Measurements from ENCODE around the gene GDAP1L1.

Gene GDAP1L1

DNA sequence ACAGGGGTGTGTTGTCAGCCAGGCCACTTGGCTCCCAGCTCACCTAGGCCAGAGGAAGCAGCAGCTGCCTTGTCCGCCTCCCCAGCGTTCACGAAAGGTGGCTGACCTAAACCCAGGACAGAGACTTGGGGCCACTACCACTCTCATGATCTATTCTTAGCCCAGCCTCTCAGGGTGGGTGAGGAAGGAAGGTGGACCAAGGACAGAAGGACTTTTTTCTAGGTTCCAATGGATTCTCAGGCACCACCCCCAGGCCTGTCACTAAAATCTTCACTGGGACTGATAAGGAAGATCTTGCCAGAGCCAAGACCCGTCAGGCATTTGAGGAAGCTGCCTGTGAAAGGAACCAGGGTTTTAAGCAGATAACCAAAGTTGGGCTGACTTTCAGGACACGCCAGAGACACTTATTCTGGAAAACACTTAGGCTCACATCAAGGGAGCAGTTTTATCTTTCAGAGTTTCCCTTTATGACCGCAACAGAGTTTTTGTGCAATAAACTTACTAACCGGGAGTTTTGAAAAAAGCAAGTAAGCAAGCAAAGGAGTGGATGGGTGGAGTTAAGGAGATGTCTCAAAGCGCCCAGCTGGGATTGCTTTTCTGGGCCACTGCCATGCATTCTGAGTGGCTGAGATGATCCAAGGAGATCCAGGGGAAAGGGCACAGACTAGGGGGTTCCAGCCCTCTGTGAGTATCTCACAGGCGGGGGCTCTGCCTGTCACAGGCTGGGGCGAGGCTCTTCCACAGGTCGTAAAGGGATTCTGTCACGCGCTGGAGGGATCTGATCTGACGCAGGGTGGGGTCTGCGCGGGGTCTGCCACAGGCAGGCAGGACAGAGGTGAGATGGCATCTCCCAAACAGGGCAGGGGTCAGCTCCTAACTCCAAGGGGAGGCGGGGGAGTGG lies 62.9 kb downstream of the GDAP1L1 start:
- H3K4me3 ChIP-seq (ENCODE audit: control insufficient read depth, low read depth, low read length), result peak overlapping the region; percentile 97
- TF ChIP-seq, protein P1, sequence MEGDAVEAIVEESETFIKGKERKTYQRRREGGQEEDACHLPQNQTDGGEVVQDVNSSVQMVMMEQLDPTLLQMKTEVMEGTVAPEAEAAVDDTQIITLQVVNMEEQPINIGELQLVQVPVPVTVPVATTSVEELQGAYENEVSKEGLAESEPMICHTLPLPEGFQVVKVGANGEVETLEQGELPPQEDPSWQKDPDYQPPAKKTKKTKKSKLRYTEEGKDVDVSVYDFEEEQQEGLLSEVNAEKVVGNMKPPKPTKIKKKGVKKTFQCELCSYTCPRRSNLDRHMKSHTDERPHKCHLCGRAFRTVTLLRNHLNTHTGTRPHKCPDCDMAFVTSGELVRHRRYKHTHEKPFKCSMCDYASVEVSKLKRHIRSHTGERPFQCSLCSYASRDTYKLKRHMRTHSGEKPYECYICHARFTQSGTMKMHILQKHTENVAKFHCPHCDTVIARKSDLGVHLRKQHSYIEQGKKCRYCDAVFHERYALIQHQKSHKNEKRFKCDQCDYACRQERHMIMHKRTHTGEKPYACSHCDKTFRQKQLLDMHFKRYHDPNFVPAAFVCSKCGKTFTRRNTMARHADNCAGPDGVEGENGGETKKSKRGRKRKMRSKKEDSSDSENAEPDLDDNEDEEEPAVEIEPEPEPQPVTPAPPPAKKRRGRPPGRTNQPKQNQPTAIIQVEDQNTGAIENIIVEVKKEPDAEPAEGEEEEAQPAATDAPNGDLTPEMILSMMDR (conservative IDR thresholded peaks at IDR 0.05; ENCODE audit: control insufficient read depth, insufficient read depth, low read depth, low read length), result no peak
- DNase-seq (ENCODE audit: low read depth), result peak; percentile 87

DNA sequence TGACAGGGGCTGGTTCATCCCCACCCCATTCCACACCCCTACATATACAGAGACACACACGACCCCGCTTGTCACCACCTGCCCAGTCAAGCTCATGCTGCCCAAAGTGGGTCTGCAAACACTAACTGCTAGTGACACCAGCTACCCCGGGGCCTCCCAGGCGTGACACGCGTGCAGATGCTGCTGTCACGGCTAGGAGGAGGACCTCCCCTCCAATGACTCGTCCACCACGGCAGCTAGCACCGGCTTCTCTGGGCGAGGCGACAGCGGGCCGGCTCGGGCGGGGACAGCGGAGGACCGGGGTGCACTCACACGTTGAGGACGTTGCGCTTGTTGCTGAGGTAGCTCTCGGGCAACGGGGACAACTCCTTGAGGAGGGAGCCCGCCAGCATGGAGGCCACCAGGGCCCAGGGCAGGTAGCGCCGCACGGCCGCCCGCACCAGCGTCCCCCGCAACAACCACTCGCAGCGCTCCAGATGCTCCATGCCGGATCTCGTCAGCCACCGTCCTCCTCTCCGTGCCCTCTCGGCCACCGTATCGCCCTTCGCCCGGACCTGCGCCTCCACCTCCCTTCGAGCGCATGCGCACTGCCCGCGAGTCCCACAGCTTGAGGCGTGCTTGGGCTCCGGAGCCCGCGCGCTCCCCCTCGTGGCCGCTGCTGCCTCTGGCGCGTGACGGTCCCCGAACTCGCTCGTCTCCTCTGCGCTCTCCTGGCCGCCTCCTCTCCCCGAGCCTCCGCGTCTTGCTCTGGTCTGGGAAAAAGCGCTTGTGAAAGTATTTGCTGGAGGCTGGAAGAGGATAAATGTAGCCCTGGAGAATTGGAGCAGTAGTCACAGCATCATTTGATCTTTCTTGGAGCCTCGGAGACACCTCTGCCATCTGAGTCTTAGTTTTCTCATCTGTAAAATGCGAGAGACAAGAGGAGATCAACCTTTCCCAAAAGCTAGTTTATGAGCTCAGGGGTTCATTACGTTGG lies 63.8 kb downstream of the GDAP1L1 start, which contains the start of gene FITM2:
TSS of gene FITM2 (minus strand) at position 539 of the 976 bp plus-strand sequence. CDS start at position 485, 54 bp downstream.
- H3K4me3 ChIP-seq (ENCODE audit: control insufficient read depth, low read depth, low read length), result peak within 1 kb of the TSS; percentile 97
- DNase-seq (ENCODE audit: low read depth), result peak; percentile 97
- TF ChIP-seq, protein P1 (conservative IDR thresholded peaks at IDR 0.05; ENCODE audit: control insufficient read depth, insufficient read depth, low read depth, low read length), result peak; percentile 58

GRCh38 chr20:44314870-44315269 lies 67.8 kb downstream of the GDAP1L1 start:
- TF ChIP-seq, protein P1 (conservative IDR thresholded peaks at IDR 0.05; ENCODE audit: control insufficient read depth, insufficient read depth, low read depth, low read length), result no peak
- H3K4me3 ChIP-seq (ENCODE audit: control insufficient read depth, low read depth, low read length), result no peak overlapping the region
- DNase-seq (ENCODE audit: low read depth), result no peak

DNA sequence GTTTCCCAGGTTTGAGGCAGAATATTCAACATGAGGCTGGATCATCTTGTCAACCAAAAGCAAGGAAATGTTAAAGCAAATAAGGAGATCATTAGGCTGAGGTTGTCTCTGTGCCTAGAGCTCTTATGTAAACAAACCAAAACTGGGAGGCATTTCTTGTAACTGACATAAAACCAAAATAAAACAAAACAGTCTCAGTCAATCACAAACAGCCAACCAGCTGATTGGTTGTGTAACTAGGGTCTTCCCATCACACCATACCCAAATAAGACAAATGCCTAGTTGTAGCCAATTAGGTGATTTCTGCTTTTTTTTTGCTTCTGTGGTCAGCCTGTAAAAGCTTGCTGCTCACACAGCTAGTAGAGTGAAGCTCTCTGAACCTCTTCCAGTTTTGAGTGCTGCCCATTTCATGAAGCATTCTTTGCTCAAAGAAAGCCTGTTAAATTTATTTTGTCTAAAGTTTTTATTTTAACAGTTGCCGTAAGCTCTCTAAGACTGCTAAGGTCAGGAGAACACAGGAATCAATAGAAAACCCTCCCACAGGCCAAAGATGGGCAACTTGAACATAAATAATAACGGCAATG lies 72.8 kb downstream of the GDAP1L1 start:
- peak; percentile 39 for DNase-seq (ENCODE audit: low read depth)
- no peak overlapping the region for H3K4me3 ChIP-seq (ENCODE audit: control insufficient read depth, low read depth, low read length)
- TF ChIP-seq, protein P1 (conservative IDR thresholded peaks at IDR 0.05; ENCODE audit: control insufficient read depth, insufficient read depth, low read depth, low read length), result no peak

DNA sequence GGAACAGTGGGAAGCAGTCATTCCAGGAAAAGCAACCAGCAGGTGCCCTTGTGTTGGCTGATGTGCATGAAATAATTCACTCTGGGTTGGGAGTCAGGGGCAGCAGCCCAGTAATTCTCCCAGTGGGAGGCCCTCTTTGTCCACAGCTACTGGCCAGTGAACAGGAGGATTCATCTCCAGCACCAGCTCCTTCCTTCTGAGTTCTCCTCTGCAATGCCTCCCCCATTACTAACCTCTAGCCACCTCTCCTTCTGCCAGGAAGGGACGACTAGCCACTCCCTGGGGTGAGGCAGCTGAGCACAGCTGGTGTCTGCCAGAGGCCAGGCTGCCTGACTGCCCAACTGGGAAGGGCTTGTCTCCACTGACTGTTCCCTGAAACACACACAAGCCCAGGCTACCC lies 77.2 kb downstream of the GDAP1L1 start:
- no peak for DNase-seq (ENCODE audit: low read depth)
- H3K4me3 ChIP-seq (ENCODE audit: control insufficient read depth, low read depth, low read length), result no peak overlapping the region
- TF ChIP-seq, protein P1 (conservative IDR thresholded peaks at IDR 0.05; ENCODE audit: control insufficient read depth, insufficient read depth, low read depth, low read length), result no peak

Measured in fibroblast of mammary gland (primary cell).